Activated T-cell treated with anti-CD3 and anti-CD28 coated beads, Interleukin-2, amount 50 U/mL, for 4 hours (primary cell): ENCODE data around the gene PDCL3. TPM values are rescaled to one million over a fixed set of nuclear protein-coding genes. Genes with fewer than 3 reads are reported as not detected.

Experiments
- ATAC-seq, 2 donors: fragments of 200-7000 bp; cut with Tn5 transposase; one replicate each; pipeline ENCODE4 v1.10.0; 2021
- DNase-seq: peaks from one replicate; pipeline ENCODE4 v3.0.0-alpha.2; 2020
- H3K27me3 Mint-ChIP-seq: one replicate; pipeline ENCODE4 v1.8.0; 2021; ENCODE audit warnings: low read depth, mixed read lengths
- H3K36me3 Mint-ChIP-seq: one replicate; pipeline ENCODE4 v1.8.0; 2022; ENCODE audit warnings: mixed read lengths; ENCODE audit not compliant: insufficient read depth
- H3K4me1 Mint-ChIP-seq: one replicate; pipeline ENCODE4 v1.8.0; 2021; ENCODE audit warnings: low read depth, mixed read lengths
- H3K4me3 Mint-ChIP-seq: one replicate; pipeline ENCODE4 v1.8.0; 2021; ENCODE audit warnings: mild to moderate bottlenecking, moderate library complexity, mixed read lengths
- H3K9me3 Mint-ChIP-seq: one replicate; pipeline ENCODE4 v1.8.0; 2021; ENCODE audit warnings: mixed read lengths
- total RNA-seq, 3 donors: library from RNA; stranded (reverse); gene quantifications; one replicate each; pipeline ENCODE4 v1.2.1, GENCODE V29; 2021

Gene PDCL3
- 10 to 100 TPM; 42.1 to 43.5 (median 43.2) TPM for total RNA-seq

DNA sequence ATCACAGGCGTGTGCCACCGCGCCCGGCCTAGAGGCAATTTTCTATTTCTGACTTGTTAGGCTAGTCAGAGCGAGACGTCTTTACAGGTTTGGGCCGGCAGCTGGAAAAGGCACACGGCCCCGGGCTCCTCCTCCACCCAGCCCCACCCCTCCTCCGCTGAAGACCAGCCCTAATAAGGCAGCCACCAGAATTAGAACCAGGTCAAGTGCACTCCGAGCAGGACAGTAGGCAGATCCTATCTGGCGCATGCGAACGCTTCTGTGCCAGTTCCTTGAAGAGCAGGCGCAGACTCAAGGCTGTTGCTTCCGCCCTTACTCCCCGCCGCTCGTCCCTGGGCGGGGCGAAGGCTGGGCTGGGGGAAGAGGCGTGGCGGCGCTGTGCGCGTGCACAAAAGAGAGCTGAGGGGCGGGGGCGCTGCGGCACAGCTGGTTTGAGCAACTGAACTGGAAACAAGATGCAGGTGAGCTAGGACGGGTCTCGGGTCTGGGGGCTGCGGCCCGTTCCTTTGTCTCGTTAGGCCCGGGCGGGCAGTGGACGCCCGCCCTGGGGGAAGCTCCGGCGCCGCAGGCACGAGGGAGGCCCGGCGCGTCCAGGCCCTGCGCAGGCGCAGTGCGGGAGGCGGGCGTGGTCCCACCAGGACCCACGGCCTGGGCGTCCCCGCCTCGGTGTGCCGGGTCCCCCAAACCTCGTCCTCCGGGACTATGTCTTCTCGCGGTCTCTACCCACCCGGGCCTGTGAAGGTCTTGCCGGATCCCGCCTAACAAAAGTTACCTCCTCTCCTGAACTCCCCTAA, at the start of gene PDCL3:
PDCL3 (plus strand) TSS at position 381 of the 794 bp plus-strand sequence; CDS start at position 456, 75 bp downstream.
- Mint-ChIP-seq H3K36me3 (peaks cover 5% of the 10 kb centered on the region), H3K4me3 (peak within 1 kb of the TSS; percentile 93)
- ATAC-seq = peak; percentile 92 to 94

DNA sequence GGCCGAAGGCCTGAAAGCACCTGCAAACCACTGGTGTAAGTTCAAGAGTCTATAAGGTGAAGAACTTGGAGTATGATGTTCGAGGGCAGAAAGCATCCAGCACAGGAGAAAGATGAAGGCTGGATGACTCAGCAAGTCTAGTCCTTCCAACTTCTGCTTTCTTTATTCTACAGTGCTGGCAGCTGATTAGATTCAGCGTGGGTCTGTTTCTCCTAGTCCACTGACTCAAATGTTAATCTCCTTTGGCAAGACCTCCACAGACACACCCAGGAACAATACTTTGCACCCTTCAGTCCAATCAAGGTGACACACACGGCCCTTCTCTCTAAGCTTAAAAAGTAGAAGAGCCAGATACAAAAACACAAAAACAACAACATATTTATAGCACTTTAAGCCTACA, 49.1 kb upstream of the PDCL3 start:
- Mint-ChIP-seq H3K27me3 (no peaks in the 10 kb centered on the region), H3K9me3 (peaks cover under 1% of the 10 kb centered on the region), H3K4me1 (no peaks in the 10 kb centered on the region), H3K36me3 (no peaks in the 10 kb centered on the region), H3K4me3 (no peak overlapping the region)
- no peak for DNase-seq
- ATAC-seq = no peak

More for the DNA sequence above, at the start of gene PDCL3:
- Mint-ChIP-seq H3K27me3 (no peaks in the 10 kb centered on the region), H3K4me1 (peaks cover 39% of the 10 kb centered on the region), H3K9me3 (no peaks in the 10 kb centered on the region)
- DNase-seq = peak; percentile 92

DNA sequence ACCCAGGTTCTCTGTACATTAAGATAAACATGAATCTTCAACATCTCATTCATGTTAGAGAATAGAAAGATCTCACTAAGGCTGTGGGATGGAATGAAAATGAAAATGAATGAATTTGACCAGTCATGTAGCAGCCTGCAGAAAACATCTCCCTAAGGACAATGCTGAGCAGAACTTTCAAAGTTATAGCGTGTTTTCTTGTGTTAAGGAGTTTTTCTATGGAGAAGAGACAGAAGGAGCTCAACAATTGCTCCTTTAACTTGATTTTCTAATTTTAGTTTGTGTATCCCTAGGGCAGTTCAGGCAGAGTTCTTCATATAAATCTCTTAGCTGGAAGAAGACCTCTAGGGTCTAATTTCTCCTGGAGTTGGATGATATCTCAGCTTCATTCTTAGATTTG, 45.2 kb upstream of the PDCL3 start:
- H3K36me3 Mint-ChIP-seq = no peaks in the 10 kb centered on the region
- no peaks in the 10 kb centered on the region for H3K4me1 Mint-ChIP-seq
- ATAC-seq (no peak), DNase-seq (no peak)
- no peaks in the 10 kb centered on the region for H3K9me3 Mint-ChIP-seq
- H3K4me3 Mint-ChIP-seq = no peak overlapping the region
- no peaks in the 10 kb centered on the region for H3K27me3 Mint-ChIP-seq

DNA sequence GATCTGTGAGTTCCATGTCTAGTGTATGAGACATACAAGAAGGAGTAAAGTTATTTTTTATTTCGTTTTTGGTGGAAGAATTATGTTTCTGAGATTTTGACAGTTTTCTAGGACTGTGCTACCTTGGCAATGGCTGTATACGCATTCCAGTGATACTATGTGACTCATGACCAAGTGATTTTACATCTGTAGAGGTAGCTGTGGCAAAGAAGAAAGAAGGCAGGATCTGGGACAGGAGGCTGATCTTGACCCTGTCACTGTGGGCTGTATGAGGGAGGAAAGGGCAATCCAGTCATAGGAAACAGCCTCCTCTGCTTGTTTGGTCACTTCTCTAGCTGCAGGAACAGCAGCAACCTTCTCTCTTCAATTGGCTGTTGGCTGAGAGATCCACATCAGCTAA, 44.0 kb upstream of the PDCL3 start:
- H3K36me3 Mint-ChIP-seq = no peaks in the 10 kb centered on the region
- H3K4me1 Mint-ChIP-seq = no peaks in the 10 kb centered on the region
- no peaks in the 10 kb centered on the region for H3K27me3 Mint-ChIP-seq
- no peak overlapping the region for H3K4me3 Mint-ChIP-seq
- H3K9me3 Mint-ChIP-seq = no peaks in the 10 kb centered on the region
- no peak for ATAC-seq
- DNase-seq = no peak

DNA sequence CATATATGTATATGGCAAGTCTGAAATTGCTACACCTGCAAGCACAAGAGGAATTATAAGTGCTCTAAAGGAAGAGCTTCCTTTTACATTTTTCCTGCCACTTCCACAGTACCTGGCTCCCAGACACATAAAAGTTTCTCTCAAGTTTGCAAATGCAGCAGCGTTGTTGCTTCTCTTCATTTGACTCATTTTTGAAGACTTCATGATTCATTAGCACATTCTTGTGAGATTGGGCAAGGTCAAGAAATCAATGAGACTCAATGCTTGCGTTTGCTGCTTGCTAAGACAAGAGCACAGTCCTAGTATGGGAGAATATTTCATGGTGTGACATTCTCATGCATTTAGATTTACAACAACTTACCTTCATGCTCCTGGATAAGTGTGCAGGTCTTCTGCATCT, 42.6 kb upstream of the PDCL3 start:
- Mint-ChIP-seq H3K4me3 (no peak overlapping the region), H3K4me1 (no peaks in the 10 kb centered on the region), H3K27me3 (no peaks in the 10 kb centered on the region), H3K36me3 (no peaks in the 10 kb centered on the region), H3K9me3 (no peaks in the 10 kb centered on the region)
- DNase-seq = no peak
- no peak for ATAC-seq

DNA sequence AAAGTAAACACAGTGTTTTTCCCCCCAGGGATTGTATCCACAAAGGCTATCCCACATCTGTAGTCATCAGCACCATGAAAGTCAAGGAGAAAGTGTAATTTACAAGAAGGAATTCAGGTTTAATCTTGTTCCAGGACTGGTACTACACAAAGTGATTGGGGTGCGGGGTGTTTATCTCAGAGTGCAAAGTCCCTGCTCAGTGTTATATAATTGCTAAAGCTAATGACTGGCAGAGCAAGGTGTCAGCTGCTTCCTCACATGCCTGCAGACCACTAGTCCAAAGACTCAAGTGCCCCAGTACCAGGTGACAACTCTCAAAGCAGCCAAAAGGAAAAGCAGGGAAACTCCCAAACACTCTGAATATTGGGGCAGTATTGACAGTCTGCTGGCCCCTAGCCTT, 40.4 kb upstream of the PDCL3 start:
- no peak for ATAC-seq
- no peaks in the 10 kb centered on the region for H3K9me3 Mint-ChIP-seq
- H3K27me3 Mint-ChIP-seq = no peaks in the 10 kb centered on the region
- DNase-seq = no peak
- H3K4me3 Mint-ChIP-seq = no peak overlapping the region
- no peaks in the 10 kb centered on the region for H3K36me3 Mint-ChIP-seq
- no peaks in the 10 kb centered on the region for H3K4me1 Mint-ChIP-seq

DNA sequence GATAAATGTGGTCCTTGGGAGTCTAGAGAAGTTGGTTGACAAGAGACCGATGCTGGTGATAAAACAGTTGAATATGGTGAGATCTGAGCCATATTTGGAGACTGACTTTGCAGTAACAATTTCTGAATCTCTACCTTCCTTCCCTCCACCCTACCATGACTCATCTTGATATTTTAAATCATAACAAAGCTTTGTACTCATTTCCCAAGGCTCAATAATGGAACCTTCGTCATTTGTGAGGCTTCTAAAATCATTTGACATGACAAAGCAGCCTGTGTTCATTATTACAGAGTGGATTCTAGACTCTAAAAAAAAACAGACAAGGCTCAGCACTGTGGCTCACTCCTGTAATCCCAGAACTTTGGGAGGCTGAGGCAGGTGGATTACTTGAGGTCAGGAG, 38.5 kb upstream of the PDCL3 start:
- no peak for DNase-seq
- Mint-ChIP-seq H3K36me3 (no peaks in the 10 kb centered on the region), H3K9me3 (no peaks in the 10 kb centered on the region), H3K27me3 (no peaks in the 10 kb centered on the region), H3K4me3 (no peak overlapping the region), H3K4me1 (no peaks in the 10 kb centered on the region)
- ATAC-seq = no peak

DNA sequence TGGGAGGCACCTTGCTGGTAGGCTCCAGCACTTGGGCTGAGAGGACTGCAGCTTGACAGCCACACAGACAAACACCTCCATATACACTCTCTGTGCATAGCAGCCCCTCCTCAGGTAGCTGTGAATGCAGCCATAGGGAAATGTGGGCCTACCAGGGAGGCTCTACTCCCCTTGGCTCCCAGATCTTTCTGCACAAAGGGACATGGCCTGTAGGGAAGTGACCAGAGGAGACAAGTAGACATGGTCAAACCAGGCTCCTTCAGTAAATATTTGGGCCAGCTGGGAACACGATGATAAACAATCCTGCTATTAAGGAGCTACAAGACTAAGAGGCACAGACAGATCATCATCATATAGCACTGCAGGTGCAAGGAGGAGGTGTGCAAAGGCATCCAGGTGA, 35.9 kb upstream of the PDCL3 start:
- peaks cover 2% of the 10 kb centered on the region for H3K27me3 Mint-ChIP-seq
- no peaks in the 10 kb centered on the region for H3K36me3 Mint-ChIP-seq
- ATAC-seq = no peak
- H3K4me3 Mint-ChIP-seq = no peak overlapping the region
- H3K4me1 Mint-ChIP-seq = no peaks in the 10 kb centered on the region
- DNase-seq = no peak
- H3K9me3 Mint-ChIP-seq = no peaks in the 10 kb centered on the region

DNA sequence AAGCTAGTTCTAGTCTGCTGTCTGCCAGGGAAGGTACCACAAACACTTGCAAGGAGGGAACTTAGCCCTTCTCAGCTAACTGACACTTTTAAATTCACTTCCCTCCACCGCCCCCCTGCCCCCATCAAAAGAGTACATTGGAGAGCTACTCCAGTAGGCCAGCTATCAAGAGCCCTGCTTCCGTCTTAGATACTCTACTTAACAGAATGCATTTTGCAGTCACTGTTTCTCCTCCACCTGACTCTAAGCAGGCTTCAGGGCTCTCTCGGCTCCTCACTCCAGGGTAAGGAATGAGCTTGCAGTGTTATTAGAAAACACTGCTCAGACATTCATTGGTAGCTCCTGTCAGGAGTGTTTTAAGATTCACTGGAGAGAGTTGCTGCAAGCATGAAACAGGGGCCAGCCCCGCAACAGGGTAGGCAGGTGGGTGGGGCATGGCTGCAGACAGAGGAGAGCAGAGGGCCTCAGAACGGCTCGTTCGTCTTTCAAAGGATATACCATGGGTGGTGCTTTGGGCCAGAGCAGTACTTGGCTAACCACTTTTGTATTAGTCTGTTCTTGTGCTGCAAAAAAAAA, 35.3 kb upstream of the PDCL3 start:
- Mint-ChIP-seq H3K9me3 (no peaks in the 10 kb centered on the region), H3K27me3 (peaks cover 2% of the 10 kb centered on the region), H3K36me3 (no peaks in the 10 kb centered on the region), H3K4me1 (no peaks in the 10 kb centered on the region), H3K4me3 (no peak overlapping the region)
- no peak for DNase-seq
- ATAC-seq = no peak

DNA sequence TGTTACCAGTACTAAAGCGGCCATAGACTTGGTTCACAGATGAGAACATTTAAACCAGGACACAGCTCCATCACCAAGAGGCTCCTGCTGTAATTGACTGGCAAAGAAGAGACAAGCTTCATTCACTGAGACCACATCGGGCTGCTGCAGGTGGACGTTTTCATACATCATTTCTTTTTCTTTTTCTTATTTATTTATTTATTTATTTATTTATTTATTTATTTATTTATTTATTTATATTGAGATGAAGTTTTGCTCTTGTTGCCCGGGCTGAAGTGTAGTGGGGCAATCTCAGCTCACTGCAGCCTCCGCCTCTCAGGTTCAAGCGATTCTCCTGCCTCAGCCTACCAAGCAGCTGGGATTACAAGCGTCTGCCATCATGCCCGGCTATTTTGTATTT, 33.6 kb upstream of the PDCL3 start:
- peaks cover 3% of the 10 kb centered on the region for H3K27me3 Mint-ChIP-seq
- no peaks in the 10 kb centered on the region for H3K9me3 Mint-ChIP-seq
- H3K36me3 Mint-ChIP-seq = no peaks in the 10 kb centered on the region
- no peaks in the 10 kb centered on the region for H3K4me1 Mint-ChIP-seq
- ATAC-seq (no peak), DNase-seq (no peak)
- H3K4me3 Mint-ChIP-seq = no peak overlapping the region

DNA sequence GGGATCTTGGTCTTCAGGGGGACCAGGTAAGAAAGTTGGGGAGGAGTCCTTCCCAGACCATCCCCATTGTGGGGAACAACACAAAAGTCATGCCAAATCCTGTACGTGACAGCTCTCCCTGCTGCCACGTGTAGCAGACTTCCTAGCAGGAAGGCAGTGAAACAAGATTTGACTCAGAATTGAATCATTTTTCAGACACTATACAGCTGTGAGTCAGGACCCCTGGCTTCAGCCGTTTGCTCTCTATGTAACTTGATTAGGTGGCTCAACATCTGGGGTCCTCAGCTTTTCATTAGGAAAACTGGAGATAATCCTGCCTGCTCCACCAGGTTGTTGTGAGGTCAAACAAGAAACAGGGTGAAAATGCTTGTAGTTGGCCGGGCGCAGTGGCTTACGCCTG, 32.9 kb upstream of the PDCL3 start:
- Mint-ChIP-seq H3K9me3 (no peaks in the 10 kb centered on the region), H3K36me3 (no peaks in the 10 kb centered on the region), H3K4me3 (no peak overlapping the region), H3K27me3 (peaks cover 3% of the 10 kb centered on the region), H3K4me1 (no peaks in the 10 kb centered on the region)
- DNase-seq (no peak), ATAC-seq (no peak)

DNA sequence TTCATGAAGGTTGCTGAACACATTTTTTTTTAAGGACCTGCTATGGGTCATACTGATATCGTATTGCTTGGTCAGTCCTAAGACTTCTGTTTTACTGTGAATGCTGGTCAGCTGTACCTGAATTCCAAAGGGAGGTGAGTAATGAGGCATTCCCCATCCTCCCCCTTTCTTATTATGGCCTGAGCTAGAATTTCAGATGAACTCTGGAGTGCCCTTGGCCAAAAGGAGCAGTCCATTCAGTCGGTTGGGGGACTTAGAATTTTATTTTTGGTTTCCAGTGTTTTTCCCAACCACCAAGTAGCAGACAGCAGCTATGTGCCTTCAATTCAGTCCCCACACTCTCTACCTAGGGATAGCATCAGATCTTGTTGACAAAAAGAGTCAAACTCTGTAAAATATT, 26.9 kb upstream of the PDCL3 start:
- H3K9me3 Mint-ChIP-seq = no peaks in the 10 kb centered on the region
- ATAC-seq = no peak
- H3K36me3 Mint-ChIP-seq = no peaks in the 10 kb centered on the region
- no peak overlapping the region for H3K4me3 Mint-ChIP-seq
- H3K4me1 Mint-ChIP-seq = no peaks in the 10 kb centered on the region
- peaks cover 2% of the 10 kb centered on the region for H3K27me3 Mint-ChIP-seq
- no peak for DNase-seq

DNA sequence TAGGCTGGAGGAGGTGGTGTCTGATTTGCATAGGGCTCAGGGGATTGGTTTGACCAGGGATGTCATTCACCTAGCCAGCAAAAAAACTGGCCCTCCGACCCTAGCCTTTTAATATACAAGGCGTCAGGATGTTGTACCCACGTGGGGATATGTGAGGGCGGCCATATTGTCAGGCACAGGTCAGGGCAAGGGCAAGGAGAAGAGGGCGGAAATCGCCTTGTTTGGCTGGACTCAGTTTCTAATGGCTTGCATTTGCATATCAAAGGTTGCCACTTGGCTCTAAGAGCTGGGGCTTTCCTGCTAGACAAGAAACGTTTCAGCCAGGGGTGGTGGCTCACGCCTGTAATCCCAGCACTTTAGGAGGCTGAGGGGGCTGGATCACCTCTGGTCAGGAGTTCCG, 24.9 kb upstream of the PDCL3 start:
- Mint-ChIP-seq H3K4me1 (no peaks in the 10 kb centered on the region), H3K27me3 (peaks cover 2% of the 10 kb centered on the region), H3K4me3 (no peak overlapping the region), H3K9me3 (no peaks in the 10 kb centered on the region), H3K36me3 (no peaks in the 10 kb centered on the region)
- DNase-seq (no peak), ATAC-seq (no peak)

DNA sequence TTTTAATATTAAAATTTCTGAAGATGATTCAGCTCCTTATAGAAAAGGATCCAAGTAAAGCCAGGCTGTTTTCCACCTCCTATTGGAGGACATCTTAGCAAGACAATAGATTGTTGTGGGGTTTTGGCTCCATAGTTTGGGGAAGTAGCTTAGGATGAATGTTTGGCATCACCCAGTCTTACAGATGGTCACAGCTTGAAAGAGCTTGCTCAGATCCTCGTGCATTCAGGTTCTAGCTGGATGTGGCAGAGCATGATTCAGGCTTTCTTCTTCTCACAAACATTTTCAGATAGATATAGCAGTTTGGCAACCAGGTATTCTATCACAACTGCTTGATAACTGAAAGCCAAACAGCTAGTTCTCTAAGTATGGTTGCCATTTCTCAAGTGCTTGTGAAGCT, 23.6 kb upstream of the PDCL3 start:
- no peak for DNase-seq
- ATAC-seq = no peak
- Mint-ChIP-seq H3K36me3 (no peaks in the 10 kb centered on the region), H3K4me1 (no peaks in the 10 kb centered on the region), H3K9me3 (no peaks in the 10 kb centered on the region), H3K27me3 (no peaks in the 10 kb centered on the region), H3K4me3 (no peak overlapping the region)

DNA sequence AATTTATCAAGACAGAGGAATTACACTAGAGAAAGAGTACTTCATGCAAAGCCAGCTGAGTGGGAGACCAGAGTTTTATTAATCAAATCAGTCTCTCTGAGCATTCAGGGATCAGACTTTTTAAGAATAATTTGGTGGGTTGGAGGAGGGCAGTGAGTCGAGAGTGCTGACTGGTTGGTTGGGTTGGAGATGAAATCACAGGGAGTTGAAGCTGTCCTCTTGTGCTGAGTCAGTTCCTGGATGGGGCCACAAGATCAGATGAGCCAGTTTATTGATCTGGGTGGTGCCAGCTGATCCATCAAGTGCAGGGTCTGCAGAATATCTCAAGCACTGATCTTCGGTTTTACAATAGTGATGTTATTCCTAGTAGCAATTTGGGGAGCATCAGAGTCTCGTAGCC, 21.4 kb upstream of the PDCL3 start:
- H3K36me3 Mint-ChIP-seq = no peaks in the 10 kb centered on the region
- no peaks in the 10 kb centered on the region for H3K27me3 Mint-ChIP-seq
- no peaks in the 10 kb centered on the region for H3K9me3 Mint-ChIP-seq
- H3K4me1 Mint-ChIP-seq = no peaks in the 10 kb centered on the region
- no peak for ATAC-seq
- no peak overlapping the region for H3K4me3 Mint-ChIP-seq
- no peak for DNase-seq
